Natural killer cell (primary cell): ENCODE data around the gene SEH1L. TPM values are rescaled to one million over a fixed set of nuclear protein-coding genes. Genes with fewer than 3 reads are reported as not detected.
A peak's percentile ranks its signal among the peaks of the same experiment; 100 is the strongest.

Experiments
- ATAC-seq, 3 donors: fragments of 150-1000 bp in 2 of 3; fragments of 200-7000 bp in 1 of 3; cut with Tn5 transposase; 1 replicate in 1 of 3; 2 replicates in 2 of 3; pipeline ENCODE4 v1.10.0; 2021; ENCODE audit warnings: mild to moderate bottlenecking in 2 of 3, moderate library complexity in 2 of 3
- DNase-seq, 2 donors: peaks; one replicate each; pipeline versions ENCODE4 v3.0.0 to v3.0.0-alpha.2; 2013 to 2021; ENCODE audit warnings: mixed read lengths in 1 of 2
- H3K27ac ChIP-seq: one replicate; pipeline ENCODE4 v1.5.1; 2013; ENCODE audit warnings: mild to moderate bottlenecking, low read length
- H3K27me3 ChIP-seq: one replicate; pipeline ENCODE4 v1.6.1; 2013; ENCODE audit warnings: low read length; ENCODE audit not compliant: control insufficient read depth, insufficient read depth
- H3K36me3 ChIP-seq: one replicate; pipeline ENCODE4 v1.6.1; 2013; ENCODE audit warnings: low read length; ENCODE audit not compliant: control insufficient read depth, insufficient read depth
- H3K4me1 ChIP-seq: one replicate; pipeline ENCODE4 v1.6.1; 2013; ENCODE audit warnings: low read length; ENCODE audit not compliant: control insufficient read depth, insufficient read depth
- H3K4me3 ChIP-seq: one replicate; pipeline ENCODE4 v1.5.1; 2013; ENCODE audit warnings: low read length
- H3K9me3 ChIP-seq: one replicate; pipeline ENCODE4 v1.6.1; 2013; ENCODE audit warnings: low read length; ENCODE audit not compliant: control insufficient read depth, insufficient read depth
- H3K27ac Mint-ChIP-seq, 2 donors: one replicate each; pipeline ENCODE4 v1.8.0; 2022; ENCODE audit warnings: mild to moderate bottlenecking in 2 of 2, mixed read lengths in 2 of 2, moderate library complexity in 1 of 2
- H3K27me3 Mint-ChIP-seq, 2 donors: one replicate each; pipeline ENCODE4 v1.8.0; 2022; ENCODE audit warnings: low read depth in 2 of 2, mixed read lengths in 2 of 2
- H3K36me3 Mint-ChIP-seq: one replicate; pipeline ENCODE4 v1.8.0; 2022; ENCODE audit warnings: mixed read lengths
- H3K4me1 Mint-ChIP-seq, 2 donors: one replicate each; pipeline ENCODE4 v1.8.0; 2022; ENCODE audit warnings: mixed read lengths in 2 of 2
- H3K4me3 Mint-ChIP-seq: one replicate; pipeline ENCODE4 v1.8.0; 2022; ENCODE audit warnings: mild to moderate bottlenecking, moderate library complexity, mixed read lengths
- H3K9me3 Mint-ChIP-seq, 2 donors: one replicate each; pipeline ENCODE4 v1.8.0; 2022; ENCODE audit warnings: mixed read lengths in 2 of 2
- CTCF ChIP-seq: fragments of 200-600 bp; IDR thresholded peaks from one replicate; pipeline ENCODE4 v1.8.0; 2022; ENCODE audit warnings: antibody characterized with exemption
- WGBS: methylation state at CpG from one replicate; pipeline ENCODE4 v1.1.7; 2013; ENCODE audit warnings: missing lambda C conversion rate; ENCODE audit not compliant: insufficient coverage; 5-methylcytosine and 5-hydroxymethylcytosine counted together
- intact Hi-C: fragments of 100-400 bp; cut with micrococcal nuclease; formaldehyde crosslinking; loops from one replicate; pipeline ENCODE4 v1.14.2; 2022
- total RNA-seq, 4 donors: library from RNA; stranded (reverse); fragments of 120-200 nt in 1 of 4; gene quantifications; one replicate each; pipeline versions ENCODE4 v1.2.3 to v1.2.4, GENCODE V29; 2013 to 2022

SEH1L gene
- total RNA-seq, 3 donors from 2014 or later (not counting 1 experiment from before 2014, with no cell fraction given), result 24.5 to 28.4 (median 26.5) TPM

- Histone ChIP-seq H3K4me1 (peaks cover 21% of the 10 kb centered on the region), H3K27ac (peak overlapping the region; percentile 57), H3K27me3 (no peaks in the 10 kb centered on the region), H3K4me3 (peak overlapping the region; percentile 35), H3K36me3 (no peaks in the 10 kb centered on the region), H3K9me3 (peaks cover 20% of the 10 kb centered on the region)
- peak; percentile 92 to 97 (median 96) for ATAC-seq
- whole genome bisulfite sequencing, result 16% methylated on average over 75 of the region's 75 CpGs
- no peak for TF ChIP-seq CTCF
- Mint-ChIP-seq H3K4me1 (peaks cover 18 to 23% of the 10 kb centered on the region in 2 donors), H3K27ac (peak overlapping the region; percentile 78 to 82), H3K9me3 (peaks cover 0 to 3% of the 10 kb centered on the region in 2 donors), H3K27me3 (peaks cover 0 to 3% of the 10 kb centered on the region in 2 donors), H3K36me3 (peaks cover 15% of the 10 kb centered on the region), H3K4me3 (peak overlapping the region; percentile 78)
- peak; percentile 70 to 76 for DNase-seq
- intact Hi-C loops, result loop anchor here (1.0 to 10.0 kb wide), 2 partner anchors 10 to 704 kb away; no protein-coding TSS in a partner anchor
Measured at GRCh38 chr18:12911025-12911928, 36.5 kb upstream of the SEH1L start.

- TF ChIP-seq CTCF, result no peak
- Mint-ChIP-seq H3K27ac (no peak overlapping the region), H3K27me3 (peaks cover 0 to 3% of the 10 kb centered on the region in 2 donors), H3K4me3 (no peak overlapping the region), H3K36me3 (peaks cover 15% of the 10 kb centered on the region), H3K4me1 (peaks cover 18 to 23% of the 10 kb centered on the region in 2 donors), H3K9me3 (peaks cover 0 to 3% of the 10 kb centered on the region in 2 donors)
- intact Hi-C loops, result loop anchor here (1.0 to 10.0 kb wide), 2 partner anchors 9 to 703 kb away; no protein-coding TSS in a partner anchor
- no peaks in the 10 kb centered on the region for H3K36me3 ChIP-seq
- DNase-seq (no peak), ATAC-seq (no peak)
- H3K27ac ChIP-seq, result no peak overlapping the region
- H3K4me3 ChIP-seq, result no peak overlapping the region
- no peaks in the 10 kb centered on the region for H3K27me3 ChIP-seq
- peaks cover 23% of the 10 kb centered on the region for H3K4me1 ChIP-seq
- 73% methylated on average over 75 of the region's 75 CpGs for WGBS
- peaks cover 20% of the 10 kb centered on the region for H3K9me3 ChIP-seq
Measured at GRCh38 chr18:12911929-12912703, 35.7 kb upstream of the SEH1L start.

- H3K4me3 ChIP-seq, result peak overlapping the region; percentile 18
- peaks cover 18 to 19% of the 10 kb centered on the region in 2 donors for H3K27me3 Mint-ChIP-seq
- peaks cover 30% of the 10 kb centered on the region for H3K4me1 ChIP-seq
- H3K36me3 ChIP-seq, result no peaks in the 10 kb centered on the region
- intact Hi-C loops, result loop anchor here (1.0 to 2.0 kb wide), 7 partner anchors 8 to 82 kb away; partner anchors contain the start of genes CEP192 and PTPN2
- ATAC-seq, result peak; percentile 90 to 95 (median 92)
- no peaks in the 10 kb centered on the region for H3K9me3 ChIP-seq
- peak; percentile 55 to 77 for DNase-seq
- H3K27ac ChIP-seq, result peak overlapping the region; percentile 78
- peak overlapping the region; percentile 66 for H3K4me3 Mint-ChIP-seq
- TF ChIP-seq CTCF, result no peak
- peak overlapping the region; percentile 87 to 89 for H3K27ac Mint-ChIP-seq
- WGBS, result 27% methylated on average over 7 of the region's 7 CpGs
- no peaks in the 10 kb centered on the region for H3K9me3 Mint-ChIP-seq
- H3K27me3 ChIP-seq, result no peaks in the 10 kb centered on the region
- H3K36me3 Mint-ChIP-seq, result no peaks in the 10 kb centered on the region
- peaks cover 18 to 25% of the 10 kb centered on the region in 2 donors for H3K4me1 Mint-ChIP-seq
Measured at GRCh38 chr18:12921178-12921577, 26.6 kb upstream of the SEH1L start.
